GM21529 (cell line): ENCODE results near the gene BRD4.

Experiments used
- ATAC-seq: cut with Tn5 transposase; IDR thresholded peaks from one replicate; pipeline ENCODE4 v1.9.1; 2021; ENCODE audit not compliant: unreplicated experiment

Gene BRD4

GRCh38 chr19:15316498-15316897 lies 15.8 kb downstream of the BRD4 start:
- ATAC-seq = no peak

DNA sequence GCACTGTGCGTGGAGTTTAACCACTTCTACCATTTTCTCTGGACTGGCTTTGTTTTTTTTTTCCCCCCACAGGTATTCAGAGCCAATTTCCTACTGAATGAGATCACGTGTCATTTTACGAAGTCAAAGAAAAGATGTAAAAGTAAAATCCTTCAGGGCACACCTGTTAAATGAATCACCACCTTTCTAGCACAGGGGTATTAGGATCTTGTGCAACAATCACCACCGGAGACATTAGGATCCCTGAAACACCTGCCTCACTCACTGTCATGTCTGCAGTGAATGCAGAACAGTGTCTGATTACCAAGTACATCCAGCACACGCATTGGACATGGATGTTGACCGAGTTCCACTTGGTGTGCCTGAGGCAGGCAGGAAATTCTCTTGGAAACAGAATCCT lies 17.2 kb downstream of the BRD4 start:
- no peak for ATAC-seq

DNA sequence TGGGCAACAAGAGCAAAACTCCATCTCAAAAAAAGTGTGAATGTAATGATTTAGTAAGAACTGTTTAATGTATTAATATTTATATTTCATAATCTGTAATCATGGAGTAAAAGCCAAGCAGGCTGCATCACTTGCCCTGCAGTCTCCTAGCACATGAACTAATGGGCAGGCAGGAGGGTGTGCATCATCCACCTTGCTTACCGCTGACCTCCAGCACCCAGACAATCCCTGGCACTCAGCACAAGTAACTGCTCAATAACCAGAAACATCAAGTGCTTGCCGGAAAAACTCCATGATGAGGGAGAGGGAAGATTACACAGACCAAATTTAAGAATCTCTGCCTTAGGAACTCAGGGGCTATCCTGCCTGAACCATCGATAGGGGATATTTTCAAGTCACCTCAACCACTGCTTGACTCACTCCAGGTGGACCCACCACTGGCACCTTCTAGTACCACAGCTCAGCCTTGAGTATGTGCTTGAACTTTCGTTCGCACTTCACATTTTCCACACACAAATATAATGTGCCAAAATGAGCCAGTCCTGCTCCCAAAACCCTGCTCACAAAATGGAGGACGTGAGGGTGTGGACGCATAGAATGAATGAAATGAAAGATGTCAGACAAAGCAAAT lies 18.6 kb downstream of the BRD4 start:
- ATAC-seq = no peak

GRCh38 chr19:15307169-15307568 lies 25.2 kb downstream of the BRD4 start:
- ATAC-seq = no peak

DNA sequence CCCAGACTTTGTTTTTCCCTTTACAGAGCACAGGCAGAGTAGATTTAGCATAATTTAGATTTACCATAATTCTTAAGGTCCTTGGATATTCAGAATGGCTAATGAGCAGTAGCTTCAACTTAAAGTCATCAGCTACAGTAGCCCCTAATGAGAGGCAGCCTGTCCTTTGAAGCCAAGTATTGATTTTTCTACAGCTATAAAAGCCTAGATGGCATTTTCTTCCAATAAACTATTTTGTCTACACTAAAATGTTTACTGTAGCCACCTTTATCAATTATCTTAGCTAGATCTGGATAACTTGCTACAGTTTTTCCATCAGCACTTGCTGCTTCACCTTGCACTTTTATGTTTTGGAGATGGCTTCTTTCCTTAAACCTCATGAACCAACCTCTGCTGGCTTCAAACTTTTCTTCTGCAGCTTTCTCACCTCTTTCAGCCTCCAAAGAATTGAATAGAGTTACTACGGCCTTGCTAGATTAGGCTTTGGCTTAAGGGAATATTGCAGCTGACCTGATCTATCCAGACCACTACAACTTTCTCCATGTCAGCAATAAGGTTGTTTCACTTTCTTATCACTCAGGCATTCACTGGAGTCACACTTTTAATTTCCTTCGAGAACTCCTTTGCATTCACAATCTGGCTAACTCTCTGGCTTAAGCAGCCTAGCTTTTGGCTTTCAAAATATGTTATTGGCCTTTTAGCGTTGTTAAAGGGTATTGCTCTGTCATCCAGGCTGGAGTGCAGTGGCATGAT lies 26.6 kb downstream of the BRD4 start:
- ATAC-seq = no peak

GRCh38 chr19:15304140-15304705 lies 28.1 kb downstream of the BRD4 start:
- no peak for ATAC-seq

GRCh38 chr19:15303105-15303780 lies 29.1 kb downstream of the BRD4 start:
- no peak for ATAC-seq

- ATAC-seq = no peak
Measured at GRCh38 chr19:15300533-15301197, 31.7 kb downstream of the BRD4 start.

DNA sequence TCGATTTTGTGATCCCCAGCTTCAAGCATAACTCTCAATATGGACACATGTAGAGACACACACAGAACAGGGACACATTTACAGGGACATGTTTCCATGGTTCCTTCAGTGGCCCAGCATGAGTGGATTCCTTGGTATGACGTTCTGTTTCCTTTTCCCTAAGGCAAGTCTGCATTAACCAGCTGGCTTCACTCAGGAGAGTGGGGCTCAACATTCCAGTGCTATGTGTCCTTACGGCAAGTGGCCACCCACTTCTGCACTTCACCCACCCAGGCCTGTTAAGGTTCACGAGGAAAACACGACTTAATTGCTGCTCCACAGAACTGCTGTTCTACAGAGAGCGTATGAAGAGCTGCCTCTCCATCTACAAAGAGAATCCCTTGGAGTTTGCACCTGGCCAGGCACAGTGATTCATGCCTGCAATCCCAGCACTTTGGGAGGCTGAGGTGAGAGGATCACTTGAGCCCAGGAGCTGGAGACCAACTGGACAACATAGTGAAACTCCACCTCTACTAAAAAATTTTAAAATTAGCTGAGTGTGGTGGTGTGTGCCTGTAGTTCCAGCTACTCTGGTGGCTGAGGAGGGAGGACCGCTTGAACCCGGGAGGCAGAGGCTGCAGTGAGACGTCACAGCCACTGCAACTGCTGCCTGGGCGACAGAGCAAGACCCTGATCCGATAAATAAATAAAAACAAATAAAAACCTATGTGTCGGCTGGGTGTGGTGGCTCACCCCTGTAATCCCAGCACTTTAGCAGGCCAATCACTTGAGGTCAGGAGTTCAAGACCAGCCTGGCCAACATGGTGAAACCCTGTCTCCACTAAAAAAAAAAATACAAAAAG lies 32.5 kb downstream of the BRD4 start:
- no peak for ATAC-seq

- ATAC-seq = no peak
Measured at GRCh38 chr19:15298847-15299567, 33.3 kb downstream of the BRD4 start.

DNA sequence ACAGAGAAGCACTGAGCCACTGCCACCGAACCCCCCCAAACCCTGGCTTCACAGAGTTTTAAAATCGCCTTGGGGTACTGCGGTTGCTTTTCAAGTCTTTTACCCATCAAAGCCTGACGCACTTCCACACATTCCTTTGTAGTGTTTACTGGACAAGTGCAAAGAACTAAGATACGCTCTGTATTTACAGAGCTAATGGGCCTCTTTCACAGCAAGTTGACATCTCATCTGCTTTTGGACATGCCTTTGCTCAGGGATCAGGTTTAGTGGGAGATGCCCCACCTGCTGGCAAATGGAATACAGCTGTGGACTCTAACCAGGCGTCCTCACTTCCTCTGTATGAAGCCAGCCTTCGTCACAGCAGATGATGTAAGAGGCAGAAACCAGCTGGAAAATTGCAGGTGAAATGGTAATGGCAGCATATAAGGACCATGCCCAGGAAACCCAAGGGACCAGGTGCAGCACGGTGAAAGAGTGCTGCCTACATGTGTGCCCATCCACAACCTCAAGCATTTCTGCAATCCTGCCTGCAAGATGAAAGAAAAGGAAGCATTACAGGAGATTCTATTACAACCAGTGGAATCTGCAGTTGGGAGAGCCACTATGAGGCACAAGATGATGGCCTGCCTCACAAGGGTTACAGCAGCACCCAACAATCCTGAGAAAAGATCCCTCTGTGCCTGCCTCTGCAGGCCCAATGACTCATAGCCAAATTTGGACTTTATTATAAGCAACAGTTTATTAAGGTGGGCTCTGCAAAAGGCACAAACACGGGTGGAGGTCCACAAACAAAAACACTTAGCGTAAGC lies 34.7 kb downstream of the BRD4 start:
- no peak for ATAC-seq

- ATAC-seq = no peak
Measured at GRCh38 chr19:15296841-15297415, 35.4 kb downstream of the BRD4 start.

DNA sequence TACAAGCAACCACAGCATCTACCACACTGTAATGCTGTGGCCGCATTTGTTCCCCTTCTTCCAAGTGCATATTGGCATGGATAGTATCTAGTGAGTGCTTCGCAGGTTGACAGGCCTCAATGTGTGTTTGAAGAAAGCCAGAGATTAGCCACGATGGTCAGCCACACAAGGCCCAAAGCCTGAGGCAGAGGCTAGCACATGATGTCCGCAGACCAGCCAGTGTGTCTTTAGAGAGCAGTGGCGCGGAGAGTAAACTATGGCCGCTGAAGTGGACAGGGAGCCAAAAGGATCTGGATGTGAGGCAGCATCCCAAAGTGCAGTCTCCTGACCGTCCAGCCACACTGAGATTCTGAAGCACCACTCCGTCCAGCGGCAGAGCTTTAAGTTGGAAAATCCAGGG lies 36.0 kb downstream of the BRD4 start:
- ATAC-seq = no peak

DNA sequence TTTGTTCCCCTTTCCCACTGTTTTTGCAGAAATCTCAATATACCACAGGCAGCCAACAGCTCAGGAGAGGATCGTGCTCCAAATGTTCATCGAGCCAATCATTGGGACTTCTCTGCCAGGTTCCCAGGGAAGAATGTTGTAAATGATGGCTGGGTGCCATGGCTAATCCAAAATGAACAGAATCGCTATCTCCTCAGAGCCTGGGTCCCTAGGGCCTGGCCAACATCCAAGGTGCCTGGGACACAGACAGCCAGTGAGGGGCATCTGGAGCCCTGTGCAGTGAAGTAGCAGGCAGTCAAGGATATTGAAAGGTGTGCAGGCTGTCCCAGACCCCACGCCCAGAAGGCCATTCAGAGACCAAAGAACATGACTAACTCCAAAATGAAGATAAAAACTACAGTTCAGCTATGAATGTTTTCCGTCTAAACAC lies 37.8 kb downstream of the BRD4 start:
- ATAC-seq = no peak

DNA sequence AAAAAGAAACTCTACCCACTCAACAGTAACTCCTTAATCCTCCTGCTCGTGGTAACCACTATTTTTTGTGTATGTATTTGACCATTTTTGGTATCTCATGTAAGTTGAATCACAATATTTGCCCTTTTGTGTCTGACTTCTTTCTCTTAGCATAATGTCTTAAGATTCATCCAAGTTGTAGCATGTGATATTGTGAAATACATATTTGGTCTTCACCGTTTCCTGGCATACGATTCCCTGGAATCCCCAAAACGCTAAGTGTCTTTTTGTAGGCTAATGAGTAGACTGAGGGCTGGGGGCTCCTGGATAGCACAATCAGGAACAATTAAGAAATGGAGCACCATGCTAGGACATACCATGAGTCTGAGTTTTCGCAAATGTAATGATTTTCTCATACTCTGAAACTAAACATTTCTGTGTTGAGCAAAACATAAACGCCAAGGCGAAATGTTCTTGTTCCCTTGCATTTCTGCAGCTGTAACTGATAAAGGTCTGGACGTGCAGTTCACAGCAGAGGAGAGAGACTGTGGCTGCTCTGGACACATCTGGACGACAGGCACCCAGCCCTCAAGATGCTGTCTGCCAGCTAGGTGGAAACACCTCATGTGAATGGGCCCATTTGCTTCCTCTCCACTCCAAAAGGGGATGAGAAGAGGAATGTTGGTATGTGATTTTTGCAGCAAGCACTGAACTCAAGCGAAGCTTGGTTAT lies 38.4 kb downstream of the BRD4 start:
- no peak for ATAC-seq

DNA sequence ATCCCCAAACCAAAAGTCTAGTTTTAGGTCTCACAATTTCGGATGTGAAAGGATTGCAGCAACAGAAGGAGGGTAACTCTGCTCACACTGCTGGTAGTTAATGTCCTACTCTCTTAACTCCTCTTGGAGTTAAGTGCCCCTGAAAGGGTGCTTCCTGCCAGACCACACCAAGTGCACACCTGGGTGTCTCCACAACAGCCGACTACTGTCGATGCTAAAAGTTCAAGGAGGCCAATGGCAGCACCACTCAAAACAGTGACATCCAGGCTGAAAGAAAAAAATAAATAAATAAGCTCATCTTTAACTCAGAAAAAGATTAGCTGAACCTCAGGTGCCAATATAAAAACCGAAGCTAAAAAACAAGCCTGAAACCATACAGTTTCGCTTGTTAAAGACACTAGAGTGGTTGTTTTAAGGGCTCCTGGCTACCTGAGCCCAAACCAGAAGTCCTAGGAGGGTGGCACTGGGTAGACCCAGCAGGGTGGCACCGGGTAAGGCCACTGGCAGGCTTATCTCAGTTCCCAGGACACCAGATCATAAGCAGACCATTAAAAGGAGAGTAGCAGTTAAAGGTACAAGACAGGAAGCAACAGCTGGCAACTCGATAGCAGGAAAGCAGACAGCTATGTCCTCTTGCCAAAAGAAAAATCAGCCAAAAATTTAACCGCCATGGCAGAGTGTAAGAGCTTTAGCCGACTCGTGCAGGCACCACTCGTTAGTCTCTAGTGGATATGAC lies 39.3 kb downstream of the BRD4 start:
- no peak for ATAC-seq

GRCh38 chr19:15292140-15292539 lies 40.2 kb downstream of the BRD4 start:
- ATAC-seq = no peak
